RPMI7951 (cell line): ENCODE data around the gene GLIS1. TPM values are rescaled to one million over a fixed set of nuclear protein-coding genes. Genes with fewer than 3 reads are reported as not detected.

Source experiments
- DNase-seq: peaks from one replicate; pipeline ENCODE4 v3.0.0-alpha.2; 2012; ENCODE audit warnings: low read depth
- total RNA-seq: library from RNA; depleted of rRNA; stranded (reverse); fragments of >200 nt; shearing (Covaris generic); gene quantifications from 2 replicates; pipeline ENCODE4 v1.2.3, GENCODE V29; 2014

GLIS1 gene
- total RNA-seq, 1 experiment from 2014 or later: 1.9 TPM

GRCh38 chr1:53511323-53511932 is 227.5 kb downstream of the GLIS1 start:
- no peak for DNase-seq

GRCh38 chr1:53510215-53510614 is 228.7 kb downstream of the GLIS1 start:
- no peak for DNase-seq

GRCh38 chr1:53509775-53510174 is 229.2 kb downstream of the GLIS1 start:
- DNase-seq: no peak

GRCh38 chr1:53508991-53509666 is 229.8 kb downstream of the GLIS1 start:
- DNase-seq: peak; percentile 50

- DNase-seq: no peak
These were observed 230.6 kb downstream of the GLIS1 start for GRCh38 chr1:53508056-53508990.

- no peak for DNase-seq
These were observed 231.7 kb downstream of the GLIS1 start for GRCh38 chr1:53507116-53507820.

GRCh38 chr1:53506355-53507050 is 232.5 kb downstream of the GLIS1 start:
- no peak for DNase-seq

GRCh38 chr1:53505891-53506290 is 233.1 kb downstream of the GLIS1 start:
- no peak for DNase-seq

GRCh38 chr1:53505401-53505800 is 233.6 kb downstream of the GLIS1 start:
- DNase-seq: no peak

- DNase-seq: no peak
These were observed 234.1 kb downstream of the GLIS1 start for GRCh38 chr1:53504901-53505300.

GRCh38 chr1:53503433-53504217 is 235.3 kb downstream of the GLIS1 start:
- DNase-seq: no peak

GRCh38 chr1:53502641-53503432 is 236.1 kb downstream of the GLIS1 start:
- DNase-seq: no peak

- DNase-seq: no peak
These were observed 237.6 kb downstream of the GLIS1 start for GRCh38 chr1:53501065-53502005.

GRCh38 chr1:53500204-53501064 is 238.5 kb downstream of the GLIS1 start:
- DNase-seq: no peak

- DNase-seq: no peak
These were observed 239.4 kb downstream of the GLIS1 start for GRCh38 chr1:53499257-53500203.

GRCh38 chr1:53498555-53499131 is 240.3 kb downstream of the GLIS1 start:
- DNase-seq: peak; percentile 77
